GM12878 (cell line): ENCODE measurements around the gene CAP2. TPM values are rescaled to one million over a fixed set of nuclear protein-coding genes. Genes with fewer than 3 reads are reported as not detected.
A peak's percentile ranks its signal among the peaks of the same experiment; 100 is the strongest.

ENCODE experiments used
- ATF7 ChIP-seq: fragments of 450-650 bp; IDR thresholded peaks from 2 replicates; pipeline ENCODE4 v1.6.1; 2016; ENCODE audit warnings: low read depth, mild to moderate bottlenecking
- BCLAF1 ChIP-seq: fragments of 450-650 bp; IDR thresholded peaks from 2 replicates; pipeline ENCODE4 v1.6.1; 2017; ENCODE audit warnings: antibody characterized with exemption, mild to moderate bottlenecking, moderate library complexity
- CEBPZ ChIP-seq: fragments of 150-350 bp; IDR thresholded peaks from 2 replicates; pipeline ENCODE4 v1.6.1; 2016; ENCODE audit warnings: low read depth, low read length
- CHD4 ChIP-seq: fragments of 200-600 bp; sonication (generic); IDR thresholded peaks from 2 replicates; pipeline ENCODE4 v1.6.1; 2016; ENCODE audit warnings: mild to moderate bottlenecking
- ESRRA ChIP-seq: IDR thresholded peaks from 2 replicates; pipeline ENCODE4 v1.6.1; 2012; ENCODE audit warnings: mild to moderate bottlenecking, low read length, improper control_type of control experiment
- EZH2 ChIP-seq: IDR thresholded peaks from 2 replicates; pipeline ENCODE4 v1.6.1; 2012; ENCODE audit warnings: low read depth, mild to moderate bottlenecking, control low read depth, inconsistent platforms, low read length, borderline replicate concordance; ENCODE audit not compliant: control insufficient read depth
- HCFC1 ChIP-seq: fragments of 150-350 bp; IDR thresholded peaks from 2 replicates; pipeline ENCODE4 v1.6.1; 2014; ENCODE audit warnings: low read length
- JUND ChIP-seq: IDR thresholded peaks from 2 replicates; pipeline ENCODE4 v1.6.1; 2012; ENCODE audit warnings: low read depth, mild to moderate bottlenecking, low read length, improper control_type of control experiment, moderate library complexity
- MEF2A ChIP-seq: IDR thresholded peaks from 2 replicates; pipeline ENCODE4 v1.6.1; 2011; ENCODE audit warnings: low read depth, mild to moderate bottlenecking, low read length, moderate library complexity; ENCODE audit not compliant: insufficient read depth
- MYC ChIP-seq: IDR thresholded peaks from 2 replicates; pipeline ENCODE4 v1.6.1; 2011; ENCODE audit warnings: mild to moderate bottlenecking, low read length, moderate library complexity, inconsistent platforms; ENCODE audit not compliant: insufficient read depth, insufficient replicate concordance, insufficient read length, severe bottlenecking
- NFXL1 ChIP-seq: fragments of 450-650 bp; IDR thresholded peaks from 2 replicates; pipeline ENCODE4 v1.6.1; 2017; ENCODE audit warnings: antibody characterized with exemption, mild to moderate bottlenecking, borderline replicate concordance
- NR2F1 ChIP-seq: fragments of 450-650 bp; conservative IDR thresholded peaks from 2 replicates; pipeline ENCODE4 v1.6.1; 2017; ENCODE audit warnings: mild to moderate bottlenecking
- SP1 ChIP-seq: IDR thresholded peaks from one replicate; pipeline ENCODE4 v1.6.1; 2011; ENCODE audit warnings: low read depth, low read length
- STAT1 ChIP-seq: fragments of 450-650 bp; conservative IDR thresholded peaks from 2 replicates; pipeline ENCODE4 v1.6.1; 2014; ENCODE audit warnings: antibody characterized with exemption, mild to moderate bottlenecking
- STAT3 ChIP-seq: IDR thresholded peaks from 2 replicates; pipeline ENCODE4 v1.6.1; 2011; ENCODE audit warnings: low read depth, low read length, improper control_type of control experiment
- YBX1 ChIP-seq: fragments of 450-650 bp; IDR thresholded peaks from 2 replicates; pipeline ENCODE4 v1.6.1; 2016; ENCODE audit warnings: antibody characterized with exemption
- ZNF207 ChIP-seq: fragments of 450-650 bp; IDR thresholded peaks from 2 replicates; pipeline ENCODE4 v1.6.1; 2014; ENCODE audit warnings: antibody characterized with exemption, mild to moderate bottlenecking, borderline replicate concordance
- ZNF24 ChIP-seq: fragments of 450-650 bp; IDR thresholded peaks from 2 replicates; pipeline ENCODE4 v1.6.1; 2017; ENCODE audit warnings: antibody characterized with exemption, mild to moderate bottlenecking
- ZNF384 ChIP-seq: IDR thresholded peaks from 2 replicates; pipeline ENCODE4 v1.6.1; 2012; ENCODE audit warnings: low read depth, mild to moderate bottlenecking, low read length, improper control_type of control experiment, borderline replicate concordance
- polyA plus RNA-seq, 11 experiments: library from polyadenylated mRNA; depleted of rRNA in 4 of 11; unstranded in 6 of 11; stranded (reverse) in 5 of 11; fragments of >200 nt; fragmentation: Nextera tagmentation in 4 of 11; fragmentation: Illumina TruSeq in 1 of 11; extraction: Ambion mirVana in 4 of 11; extraction: Trizol in 1 of 11; gene quantifications; 1 replicate in 1 of 11; 2 replicates in 10 of 11; pipeline versions ENCODE4 v1.2.1 to v1.2.3, GENCODE V29; 2011 to 2016; ENCODE audit warnings: inconsistent platforms in 2 of 11, missing spikeins in 2 of 11, low read depth in 1 of 11
- total RNA-seq, 4 experiments: library from RNA; depleted of rRNA in 3 of 4; stranded (reverse); fragments of >200 nt in 3 of 4; fragmentation: Illumina TruSeq in 1 of 4; extraction: Trizol in 1 of 4; gene quantifications; 2 replicates each; pipeline versions ENCODE4 v1.2.1 to v1.2.3, GENCODE V29; 2013 to 2021
- TF ChIP-seq, protein P1 (sequence below): IDR thresholded peaks from 2 replicates; pipeline ENCODE4 v1.6.1; 2011; ENCODE audit warnings: low read depth, low read length, improper control_type of control experiment, borderline replicate concordance
- TF ChIP-seq, protein P2 (sequence below): fragments of 450-650 bp; IDR thresholded peaks from 2 replicates; pipeline ENCODE4 v1.6.1; 2018; ENCODE audit warnings: mild to moderate bottlenecking, low read depth, moderate library complexity; ENCODE audit not compliant: partially characterized antibody

CAP2 gene
- total and polyA plus RNA-seq, 10 of the 15 experiments (the other 5 are each of a cell fraction or from before 2014, with no cell fraction given) = 0.10 to 2.0 (median 0.15) TPM; not detected in 7

GRCh38 chr6:17470202-17470937 is 77.0 kb downstream of the CAP2 start (continued):
- TF ChIP-seq, protein P1, sequence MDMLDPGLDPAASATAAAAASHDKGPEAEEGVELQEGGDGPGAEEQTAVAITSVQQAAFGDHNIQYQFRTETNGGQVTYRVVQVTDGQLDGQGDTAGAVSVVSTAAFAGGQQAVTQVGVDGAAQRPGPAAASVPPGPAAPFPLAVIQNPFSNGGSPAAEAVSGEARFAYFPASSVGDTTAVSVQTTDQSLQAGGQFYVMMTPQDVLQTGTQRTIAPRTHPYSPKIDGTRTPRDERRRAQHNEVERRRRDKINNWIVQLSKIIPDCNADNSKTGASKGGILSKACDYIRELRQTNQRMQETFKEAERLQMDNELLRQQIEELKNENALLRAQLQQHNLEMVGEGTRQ = peak; percentile 47; the same call in 1 of the 2 replicates
- TF ChIP-seq STAT3 (no peak), ESRRA (no peak), SP1 (no peak), NR2F1 (no peak), EZH2 (no peak), MEF2A (no peak), CEBPZ (no peak), ZNF384 (peak; percentile 30; the same call in 1 of the 2 replicates), NFXL1 (no peak), HCFC1 (no peak), ZNF207 (no peak), STAT1 (no peak), BCLAF1 (no peak), ZNF24 (no peak), JUND (no peak), MYC (no peak), ATF7 (no peak), CHD4 (no peak), YBX1 (no peak)
- TF ChIP-seq, protein P2, sequence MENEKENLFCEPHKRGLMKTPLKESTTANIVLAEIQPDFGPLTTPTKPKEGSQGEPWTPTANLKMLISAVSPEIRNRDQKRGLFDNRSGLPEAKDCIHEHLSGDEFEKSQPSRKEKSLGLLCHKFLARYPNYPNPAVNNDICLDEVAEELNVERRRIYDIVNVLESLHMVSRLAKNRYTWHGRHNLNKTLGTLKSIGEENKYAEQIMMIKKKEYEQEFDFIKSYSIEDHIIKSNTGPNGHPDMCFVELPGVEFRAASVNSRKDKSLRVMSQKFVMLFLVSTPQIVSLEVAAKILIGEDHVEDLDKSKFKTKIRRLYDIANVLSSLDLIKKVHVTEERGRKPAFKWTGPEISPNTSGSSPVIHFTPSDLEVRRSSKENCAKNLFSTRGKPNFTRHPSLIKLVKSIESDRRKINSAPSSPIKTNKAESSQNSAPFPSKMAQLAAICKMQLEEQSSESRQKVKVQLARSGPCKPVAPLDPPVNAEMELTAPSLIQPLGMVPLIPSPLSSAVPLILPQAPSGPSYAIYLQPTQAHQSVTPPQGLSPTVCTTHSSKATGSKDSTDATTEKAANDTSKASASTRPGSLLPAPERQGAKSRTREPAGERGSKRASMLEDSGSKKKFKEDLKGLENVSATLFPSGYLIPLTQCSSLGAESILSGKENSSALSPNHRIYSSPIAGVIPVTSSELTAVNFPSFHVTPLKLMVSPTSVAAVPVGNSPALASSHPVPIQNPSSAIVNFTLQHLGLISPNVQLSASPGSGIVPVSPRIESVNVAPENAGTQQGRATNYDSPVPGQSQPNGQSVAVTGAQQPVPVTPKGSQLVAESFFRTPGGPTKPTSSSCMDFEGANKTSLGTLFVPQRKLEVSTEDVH = no peak
